D341Med (cell line): Measurements from ENCODE around the gene PPP4R4.
"Not testable (repeated sequence)": the region's sequence is repeated elsewhere in the genome, so short reads cannot be mapped to it uniquely, and the experiment has no call there.

Experiments
- DNase-seq: peaks from one replicate; pipeline ENCODE4 v3.0.0; 2012; ENCODE audit warnings: low spot score

Gene PPP4R4

DNA sequence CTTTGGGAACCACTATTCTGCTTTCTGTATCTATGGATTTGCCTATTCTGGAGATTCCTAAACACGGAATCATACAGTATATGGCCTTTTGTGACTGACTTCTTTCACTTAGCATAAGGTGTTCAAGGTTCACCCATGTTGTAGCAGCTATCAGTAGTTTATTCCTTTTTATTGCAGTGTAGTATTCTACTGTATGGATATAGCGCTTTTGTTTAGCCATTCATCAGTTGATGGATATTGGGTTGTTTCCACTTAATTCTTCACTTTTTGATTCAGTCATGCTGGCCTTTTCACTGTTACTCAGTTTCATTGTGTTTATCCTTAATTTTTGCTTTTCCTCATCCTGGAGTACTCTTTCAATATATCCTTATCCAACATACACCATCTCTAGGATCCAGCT is 5.1 kb downstream of the PPP4R4 start:
- DNase-seq, result no peak

DNA sequence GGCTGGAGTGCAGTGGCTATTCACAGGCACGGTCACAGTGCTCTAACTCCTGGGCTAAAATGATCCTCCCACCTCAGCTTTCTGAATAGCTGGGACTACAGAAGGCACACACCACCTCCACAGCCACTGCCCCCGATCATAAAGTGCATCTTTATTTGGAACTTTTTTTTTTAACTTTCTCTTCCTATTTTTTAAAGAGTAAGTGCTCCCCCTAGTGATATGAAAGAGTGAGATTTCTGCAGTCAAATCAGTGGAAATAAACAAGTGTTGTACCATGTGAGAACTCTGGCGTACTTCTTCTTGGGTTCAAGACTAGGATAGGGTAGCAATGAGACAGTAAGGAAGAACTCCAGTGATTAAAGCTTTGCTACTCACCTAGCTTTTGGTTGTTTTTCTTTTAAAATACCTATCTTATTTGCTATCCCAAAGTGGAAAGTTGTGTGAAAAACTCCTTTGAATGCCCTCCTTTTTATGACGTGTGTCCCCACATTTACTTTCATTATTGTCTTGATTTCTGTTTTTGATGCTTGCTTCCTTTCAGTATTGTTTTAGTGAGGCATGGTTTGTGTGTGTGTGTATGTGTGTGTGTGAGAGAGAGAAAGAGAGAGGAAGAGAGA is 6.6 kb downstream of the PPP4R4 start:
- peak; percentile 41 for DNase-seq

DNA sequence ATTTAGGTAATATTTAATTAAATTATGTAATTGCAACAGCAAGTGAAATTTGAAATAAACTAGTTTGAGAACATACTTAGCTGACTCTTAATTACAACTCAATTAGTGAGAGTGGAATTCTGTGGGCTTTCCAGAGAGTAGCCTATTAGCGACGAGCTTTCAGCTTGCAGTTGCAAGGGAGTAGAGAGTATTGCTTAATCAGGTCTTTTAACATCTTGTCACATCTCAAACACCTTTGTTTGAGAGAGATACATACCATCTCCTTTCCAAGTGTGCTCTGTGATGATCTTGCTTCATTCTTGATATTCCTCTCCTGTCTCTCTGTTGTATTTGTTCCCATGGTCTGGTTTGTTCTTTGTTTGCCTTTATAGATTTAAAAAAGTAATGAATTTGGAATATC is 7.7 kb downstream of the PPP4R4 start:
- DNase-seq, result no peak

DNA sequence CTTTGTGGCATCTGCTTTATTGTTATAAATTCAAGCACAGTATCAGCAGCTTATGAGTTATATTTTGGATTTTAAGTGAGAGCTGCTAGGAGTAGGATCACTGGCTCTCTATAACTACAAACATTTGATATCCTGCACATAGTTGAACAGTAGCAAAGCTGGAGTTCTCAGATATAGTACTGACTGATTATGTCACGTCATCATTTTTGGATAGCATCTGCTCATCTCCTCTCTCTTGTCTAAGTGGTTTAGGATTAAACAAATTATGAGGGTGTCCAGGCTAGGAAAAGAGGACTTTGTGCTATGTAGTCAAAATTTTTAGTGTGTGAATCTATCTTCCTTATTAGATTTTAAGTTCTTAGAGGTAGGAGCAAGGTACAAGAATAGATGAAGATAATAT is 18.4 kb downstream of the PPP4R4 start:
- no peak for DNase-seq

DNA sequence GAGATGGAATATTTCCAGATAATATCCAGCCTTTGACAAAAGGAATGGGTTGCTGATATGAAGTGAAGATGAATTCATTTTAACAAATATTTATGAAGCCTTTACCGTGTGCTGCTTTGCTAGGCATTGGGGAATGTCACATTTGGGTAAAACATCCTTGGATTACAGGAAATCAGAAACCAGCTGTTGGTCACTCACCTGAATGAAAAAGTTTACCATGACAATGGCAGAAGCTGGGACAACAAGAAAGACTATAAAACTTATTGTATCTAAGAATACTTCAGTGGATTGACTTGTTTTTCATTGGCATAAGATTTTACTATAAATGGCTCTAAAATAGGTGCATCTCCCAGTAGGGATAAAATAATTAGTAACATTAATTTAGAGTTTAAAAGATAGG is 19.7 kb downstream of the PPP4R4 start:
- DNase-seq, result no peak

DNA sequence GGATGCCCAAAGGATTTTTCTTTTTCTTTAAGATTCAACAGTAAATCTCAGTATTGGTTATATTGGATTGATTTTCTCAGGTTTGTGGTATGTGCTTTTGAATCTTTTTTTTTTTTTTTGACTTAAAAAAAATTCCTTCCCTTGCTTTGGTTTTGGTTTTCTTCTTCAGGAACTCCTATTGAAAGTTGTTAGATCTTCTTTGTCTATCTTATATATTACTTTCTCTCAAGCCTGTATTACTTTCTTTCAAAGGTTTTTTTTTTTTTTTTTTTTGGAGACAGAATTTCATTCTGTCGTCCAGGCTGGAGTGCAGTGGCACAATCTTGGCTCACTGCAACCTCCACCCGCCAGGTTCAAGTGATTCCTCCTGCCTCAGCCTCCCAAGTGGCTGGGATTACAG is 21.9 kb downstream of the PPP4R4 start:
- DNase-seq, result no peak

DNA sequence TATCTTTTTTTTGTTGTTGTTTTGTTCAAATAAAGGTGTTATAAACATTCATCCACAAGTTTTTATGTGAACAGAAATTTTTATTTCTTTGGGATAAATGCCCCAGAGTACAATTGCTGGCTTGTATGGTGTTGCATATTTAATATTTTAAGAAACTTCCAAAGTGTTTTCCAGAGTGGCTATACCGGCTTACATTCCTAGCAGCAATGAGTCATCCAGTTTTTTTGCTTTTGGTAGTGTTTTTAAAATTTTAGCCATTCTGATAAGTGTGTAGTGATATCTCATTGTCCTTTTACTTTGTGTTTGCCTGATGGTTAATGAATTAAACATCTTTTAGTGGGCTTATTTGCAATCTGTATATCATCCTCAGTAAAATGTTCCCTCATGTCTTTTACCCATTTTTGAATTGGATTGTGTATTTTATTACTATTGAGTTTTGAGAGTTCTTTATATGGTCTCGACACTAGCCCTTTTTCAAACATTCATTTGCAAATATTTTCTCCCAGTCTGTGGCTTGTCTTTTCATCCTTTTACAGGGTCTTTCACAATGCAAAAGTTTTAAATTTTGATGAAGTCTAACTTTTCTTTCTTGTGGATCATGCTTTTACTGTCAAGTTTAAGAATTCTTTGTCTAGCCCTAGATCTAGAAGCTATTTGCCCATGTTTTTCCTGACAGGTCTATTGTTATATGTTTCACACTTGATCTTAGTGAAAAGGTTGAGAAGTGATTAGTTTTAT is 29.5 kb downstream of the PPP4R4 start:
- DNase-seq, result no peak

DNA sequence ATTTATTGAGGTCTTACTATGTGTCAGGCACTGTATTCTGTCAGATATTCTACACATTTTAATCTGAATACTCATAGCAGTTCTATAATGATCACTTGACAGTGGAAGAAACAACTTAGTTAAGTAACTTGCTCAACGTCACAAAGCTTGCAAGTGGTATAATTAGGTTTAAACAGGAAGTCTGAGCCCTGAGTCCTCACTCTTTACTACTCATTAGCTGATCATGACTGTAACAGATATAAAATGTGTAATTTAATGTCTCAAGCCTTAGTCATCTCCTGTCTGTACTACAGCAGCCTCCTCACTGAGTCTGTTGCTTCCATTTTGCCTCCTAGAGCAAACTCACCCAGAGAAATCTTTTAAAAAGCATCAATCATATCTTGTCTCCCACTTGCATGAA is 38.9 kb downstream of the PPP4R4 start:
- no peak for DNase-seq

DNA sequence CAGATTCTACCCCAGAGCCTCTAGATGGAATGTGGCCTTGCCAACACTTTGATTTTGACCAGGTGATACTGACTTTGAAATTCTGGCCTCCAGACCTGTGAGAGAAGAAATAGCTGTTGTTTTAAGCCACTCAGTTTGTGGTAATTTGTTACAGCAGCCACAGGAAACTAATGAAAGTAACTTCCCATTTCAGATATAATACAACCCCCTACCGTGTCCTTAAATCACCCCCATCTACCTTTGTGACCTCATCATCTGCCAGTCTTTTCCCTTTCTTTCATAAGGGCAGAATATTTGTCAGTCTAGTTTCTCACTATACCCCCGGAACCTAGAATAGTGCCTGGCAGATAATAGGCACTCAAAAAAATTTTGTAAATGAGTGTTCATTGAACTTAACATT is 39.6 kb downstream of the PPP4R4 start:
- DNase-seq, result no peak

DNA sequence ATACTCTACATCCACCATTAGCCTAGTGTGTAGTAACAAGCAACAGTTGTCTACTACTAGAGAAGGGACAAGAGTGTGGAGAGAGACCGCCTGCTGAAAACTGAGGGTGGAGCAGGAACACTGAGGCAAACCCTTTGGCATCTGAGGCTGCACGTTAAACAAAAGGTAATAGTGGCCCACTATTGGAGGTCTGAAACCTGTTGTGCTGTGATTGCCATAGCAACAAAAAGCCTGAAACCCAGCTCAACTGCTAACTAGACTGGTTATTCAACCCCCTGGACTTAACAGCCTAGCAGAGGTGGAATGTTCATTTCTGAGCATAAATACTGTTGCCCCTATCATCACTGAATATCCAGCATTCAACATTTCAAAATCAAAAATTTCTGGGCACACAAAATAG is 43.0 kb downstream of the PPP4R4 start:
- no peak for DNase-seq

DNA sequence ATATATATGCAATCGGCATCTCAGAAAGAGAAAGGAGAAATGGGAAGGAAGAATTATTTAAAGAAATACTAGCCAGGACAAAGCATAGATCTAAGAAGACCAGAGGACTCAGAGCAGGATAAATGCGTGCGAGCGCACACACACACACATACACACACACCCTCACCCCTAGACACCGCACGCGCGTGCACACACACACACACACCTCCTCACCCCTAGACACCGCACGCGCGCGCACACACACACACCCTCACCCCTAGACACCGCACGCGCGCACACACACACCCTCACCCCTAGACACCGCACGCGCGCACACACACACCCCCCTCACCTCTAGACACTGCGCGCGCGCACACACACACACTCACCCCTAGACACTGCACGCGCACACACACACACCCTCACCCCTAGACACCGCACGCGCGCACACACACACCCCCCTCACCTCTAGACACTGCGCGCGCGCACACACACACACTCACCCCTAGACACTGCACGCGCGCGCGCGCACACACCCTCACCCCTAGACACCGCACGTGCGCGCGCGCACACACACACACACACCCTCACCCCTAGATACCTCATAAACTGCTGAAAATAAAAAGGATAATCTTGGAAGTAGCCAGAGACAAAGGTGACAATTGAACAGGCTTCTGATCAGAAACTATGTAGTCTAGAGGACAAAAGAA is 44.2 kb downstream of the PPP4R4 start:
- not testable (repeated sequence) for DNase-seq

DNA sequence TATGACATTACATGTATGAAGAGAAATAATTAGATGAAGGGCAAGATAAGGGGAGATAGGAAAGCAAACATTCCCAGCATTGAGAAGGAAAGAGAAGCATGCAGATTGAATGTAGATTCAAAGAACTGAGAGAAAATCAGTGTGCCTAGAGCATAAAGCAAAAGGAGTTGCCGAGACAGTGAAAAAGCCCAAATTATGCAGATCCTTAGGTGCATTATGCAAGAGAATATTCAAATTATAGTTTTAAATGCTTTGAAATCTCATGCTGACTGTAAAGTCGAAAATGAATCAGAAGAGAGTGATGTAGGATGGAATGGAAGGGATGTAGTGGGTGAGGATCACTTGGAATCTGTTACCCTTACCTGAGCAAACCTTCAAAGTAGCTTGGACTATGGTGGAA is 49.9 kb downstream of the PPP4R4 start:
- no peak for DNase-seq

DNA sequence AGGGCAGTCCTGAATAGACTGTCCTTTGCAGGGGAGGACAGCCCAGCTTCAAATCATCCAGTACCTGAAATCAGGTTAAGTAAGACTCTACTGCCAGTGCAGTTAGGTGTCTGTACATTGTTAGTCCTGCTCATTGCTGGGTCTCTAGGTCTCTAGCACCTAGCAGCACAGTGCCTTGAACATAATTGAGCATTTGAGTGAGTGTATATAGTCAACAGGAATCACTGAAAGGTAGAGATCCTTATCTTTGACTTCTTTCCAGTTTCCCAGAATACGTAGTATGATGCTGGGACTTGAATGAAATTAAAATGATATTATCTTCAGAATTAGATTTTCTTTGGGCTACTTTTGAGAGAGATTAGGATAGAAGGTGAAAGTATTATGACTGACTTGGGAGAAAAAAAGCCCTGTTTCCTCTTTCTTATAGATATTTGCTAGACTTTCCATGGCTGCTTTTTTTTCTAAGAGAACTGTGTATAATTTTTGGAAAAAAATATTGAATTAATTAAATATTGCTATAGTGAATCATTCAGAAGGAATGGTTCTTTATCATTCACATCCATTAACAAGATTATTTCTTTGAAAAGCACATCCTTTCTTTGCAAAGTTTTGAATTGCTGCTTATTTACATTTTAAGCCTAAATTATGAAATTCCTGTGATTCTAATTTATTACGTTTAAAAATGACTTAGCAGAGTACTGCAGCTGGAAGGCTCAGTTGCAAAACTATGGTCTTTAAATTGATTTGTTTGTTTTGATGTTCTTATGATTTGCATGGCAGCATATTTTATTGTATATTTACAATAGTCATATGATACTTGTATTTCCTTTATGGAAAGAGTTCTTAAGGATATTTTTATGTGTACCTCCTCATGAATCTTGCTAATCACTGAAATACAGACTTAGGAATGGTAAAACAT is 51.6 kb downstream of the PPP4R4 start:
- no peak for DNase-seq

DNA sequence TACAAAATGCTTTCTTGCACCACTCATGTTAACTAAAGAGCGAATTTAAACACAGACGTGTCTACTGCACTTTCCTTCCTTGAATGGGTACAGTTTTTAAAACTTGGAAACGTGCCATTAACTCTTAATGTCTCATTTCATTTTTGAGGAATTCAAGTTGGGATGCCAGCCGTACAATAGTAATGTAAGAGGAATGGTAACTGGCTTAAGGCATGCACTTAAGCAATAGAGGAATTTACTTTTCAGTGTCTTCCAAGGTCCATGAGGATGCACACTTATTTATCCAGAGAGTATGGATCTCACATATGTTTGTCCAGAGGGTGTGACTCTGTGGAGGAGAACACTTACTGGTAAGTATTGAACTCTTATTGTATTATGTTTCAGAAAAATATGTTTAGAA is 52.9 kb downstream of the PPP4R4 start:
- no peak for DNase-seq

DNA sequence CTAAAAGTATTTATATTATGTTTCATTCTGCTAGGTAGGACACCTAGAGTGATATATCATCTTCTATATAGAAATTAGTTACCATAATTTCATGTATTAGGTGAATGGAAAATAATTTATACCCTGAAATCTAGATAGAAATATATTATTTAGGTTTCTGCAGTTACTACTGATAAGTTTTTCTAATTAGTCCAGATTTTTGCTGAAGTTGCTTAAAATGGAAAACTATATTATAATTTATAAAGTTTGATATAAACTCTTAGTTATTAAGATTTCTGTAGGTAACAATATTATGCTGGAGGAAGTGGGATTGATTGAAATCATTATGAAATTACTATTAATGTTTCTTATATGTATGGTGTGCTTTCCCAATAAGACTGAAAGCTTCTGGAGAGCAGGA is 62.9 kb downstream of the PPP4R4 start:
- DNase-seq, result no peak

DNA sequence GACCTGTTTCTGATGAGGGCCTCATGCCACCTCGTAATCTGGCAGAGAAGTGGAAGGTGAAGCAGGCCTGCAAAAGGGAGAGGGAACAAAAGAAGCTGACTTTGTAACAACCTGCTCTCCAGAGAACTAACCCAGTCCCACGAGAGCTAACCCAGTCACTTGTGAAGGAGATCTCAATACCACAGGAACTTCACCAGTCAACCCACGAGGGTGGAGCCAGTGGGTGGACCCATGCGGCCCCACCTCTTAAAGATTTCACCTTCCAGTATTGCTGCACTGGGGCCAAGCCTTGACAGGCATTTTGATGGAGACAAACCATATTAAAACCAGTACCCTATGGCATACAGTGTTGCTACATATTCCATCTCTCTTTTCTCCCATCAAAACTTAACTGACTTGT is 63.9 kb downstream of the PPP4R4 start:
- DNase-seq, result no peak

DNA sequence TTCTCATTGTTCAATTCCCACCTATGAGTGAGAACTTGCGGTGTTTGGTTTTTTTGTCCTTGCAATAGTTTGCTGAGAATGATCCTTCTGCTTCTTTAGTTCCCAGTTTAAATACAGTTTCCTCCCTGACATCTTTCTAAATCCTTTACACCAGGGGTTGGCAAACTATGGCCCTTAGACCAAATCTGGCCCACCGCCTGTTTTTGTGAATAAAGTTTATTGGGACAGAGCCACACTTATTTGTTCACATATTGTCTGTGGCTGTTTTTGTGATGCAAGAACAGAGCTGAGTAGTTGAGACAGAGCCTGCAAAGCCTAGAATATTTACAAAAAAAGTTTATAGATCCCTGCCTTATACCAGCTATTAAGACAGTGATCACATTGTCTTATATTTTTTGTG is 65.3 kb downstream of the PPP4R4 start:
- no peak for DNase-seq

DNA sequence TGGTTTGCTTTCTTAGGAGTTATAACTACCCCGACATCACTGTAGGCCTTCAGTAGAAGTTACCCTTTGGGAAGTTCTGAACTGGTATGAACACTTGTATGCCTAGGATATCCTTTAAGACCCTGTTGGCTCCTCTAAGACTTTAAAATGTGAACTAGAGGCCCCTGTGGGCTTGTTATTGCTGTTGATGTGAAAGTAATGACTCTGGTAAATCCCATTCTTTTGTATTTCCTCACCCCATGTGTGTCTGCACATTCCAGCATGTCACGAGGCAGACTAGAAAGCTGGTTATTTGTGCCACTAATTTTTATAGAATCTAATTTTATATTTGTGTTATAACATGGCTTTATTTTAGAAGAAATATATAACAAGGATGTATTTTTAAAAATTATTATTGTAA is 70.1 kb downstream of the PPP4R4 start:
- no peak for DNase-seq

DNA sequence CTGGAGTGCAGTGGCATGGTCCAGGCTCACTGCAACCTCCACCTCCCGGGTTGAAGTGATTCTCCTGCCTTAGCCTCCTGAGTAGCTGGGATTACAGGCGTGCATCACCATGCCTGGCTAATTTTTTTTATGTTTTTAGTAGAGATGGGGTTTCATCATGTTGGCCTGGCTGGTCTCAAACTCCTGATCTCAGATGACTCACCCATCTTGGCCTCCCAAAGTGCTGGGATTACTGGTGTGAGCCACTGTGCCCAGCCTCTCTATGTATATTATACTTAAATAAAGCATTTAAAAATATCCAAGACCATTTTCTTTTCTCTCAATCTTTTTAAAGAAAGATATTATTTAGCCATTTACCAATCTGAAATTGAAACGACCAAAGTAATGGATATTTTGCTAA is 90.1 kb downstream of the PPP4R4 start:
- not testable (repeated sequence) for DNase-seq

DNA sequence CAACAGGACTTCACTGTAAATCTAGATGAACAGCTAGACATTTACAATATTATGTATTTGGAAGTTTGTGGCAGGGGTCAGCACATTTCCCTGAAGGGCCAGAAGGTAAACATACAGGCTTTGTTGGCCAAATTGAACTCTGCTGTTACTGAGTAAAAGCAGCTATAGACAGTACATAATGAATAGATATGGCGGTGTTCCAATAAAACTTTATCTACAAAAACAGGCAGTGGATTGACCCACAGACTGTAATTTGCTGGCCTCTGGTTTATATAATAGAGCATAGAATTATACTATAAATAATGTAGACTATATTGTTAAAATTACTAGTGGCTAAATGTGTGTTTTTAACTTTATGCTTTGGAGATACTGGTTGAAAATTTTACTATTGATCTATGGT is 93.2 kb downstream of the PPP4R4 start:
- DNase-seq, result no peak

DNA sequence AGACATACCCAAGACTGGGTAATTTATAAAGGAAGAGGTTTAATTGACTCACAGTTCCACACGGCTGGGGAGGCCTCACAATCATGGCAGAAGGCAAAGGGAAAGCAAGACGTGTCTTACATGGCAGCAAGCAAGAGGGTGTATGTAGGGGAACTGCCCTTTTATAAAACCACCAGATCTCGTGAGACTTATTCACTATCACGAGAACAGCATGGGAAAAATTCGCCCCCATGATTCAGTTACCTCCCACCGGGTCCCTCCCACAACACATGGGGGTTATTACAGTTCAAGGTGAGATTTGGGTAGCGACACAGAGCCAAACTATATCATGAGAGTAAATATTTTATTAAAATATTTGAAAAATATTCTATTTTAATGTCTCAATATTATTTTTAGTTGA is 94.5 kb downstream of the PPP4R4 start:
- not testable (repeated sequence) for DNase-seq

DNA sequence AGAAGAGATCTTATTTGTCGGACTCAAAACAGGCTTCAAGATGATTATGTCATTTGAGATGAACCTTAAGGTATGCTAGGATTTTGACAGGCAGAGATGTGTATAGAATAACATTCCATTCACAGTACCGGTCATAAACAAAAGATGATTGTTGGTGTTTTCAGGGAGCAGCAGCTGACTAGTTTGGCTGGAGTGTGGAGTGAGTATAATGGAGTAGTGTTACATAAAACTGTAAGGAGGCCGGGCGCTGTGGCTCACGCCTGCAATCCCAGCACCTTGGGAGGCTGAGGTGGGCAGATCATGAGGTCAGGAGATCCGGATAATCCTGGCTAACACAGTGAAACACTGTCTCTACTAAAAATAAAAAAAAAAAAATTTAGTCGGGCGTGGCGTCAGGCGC is 95.0 kb downstream of the PPP4R4 start:
- no peak for DNase-seq
